Activated naive CD8-positive, alpha-beta T cell treated with anti-CD3 and anti-CD28 coated beads, Interleukin-2, amount 50 U/mL, for 24 hours (primary cell): ENCODE measurements around the gene ELK4.
A peak's percentile ranks its signal among the peaks of the same experiment; 100 is the strongest.
"Not testable (repeated sequence)": the region's sequence is repeated elsewhere in the genome, so short reads cannot be mapped to it uniquely, and the experiment has no call there.

Experiments
- ATAC-seq: fragments of 150-1000 bp; cut with Tn5 transposase; one replicate; pipeline ENCODE4 v1.10.0; 2021
- DNase-seq: peaks from one replicate; pipeline ENCODE4 v3.0.0; 2021
- H3K27ac Mint-ChIP-seq: one replicate; pipeline ENCODE4 v1.8.0; 2021; ENCODE audit warnings: mild to moderate bottlenecking, mixed read lengths
- H3K27me3 Mint-ChIP-seq: one replicate; pipeline ENCODE4 v1.8.0; 2021; ENCODE audit warnings: mixed read lengths
- H3K36me3 Mint-ChIP-seq: one replicate; pipeline ENCODE4 v1.8.0; 2021; ENCODE audit warnings: low read depth, mixed read lengths
- H3K4me1 Mint-ChIP-seq: one replicate; pipeline ENCODE4 v1.8.0; 2021; ENCODE audit warnings: mixed read lengths
- H3K4me3 Mint-ChIP-seq: one replicate; pipeline ENCODE4 v1.8.0; 2021; ENCODE audit warnings: mild to moderate bottlenecking, moderate library complexity, mixed read lengths
- H3K9me3 Mint-ChIP-seq: one replicate; pipeline ENCODE4 v1.8.0; 2021; ENCODE audit warnings: mixed read lengths

ELK4 gene

DNA sequence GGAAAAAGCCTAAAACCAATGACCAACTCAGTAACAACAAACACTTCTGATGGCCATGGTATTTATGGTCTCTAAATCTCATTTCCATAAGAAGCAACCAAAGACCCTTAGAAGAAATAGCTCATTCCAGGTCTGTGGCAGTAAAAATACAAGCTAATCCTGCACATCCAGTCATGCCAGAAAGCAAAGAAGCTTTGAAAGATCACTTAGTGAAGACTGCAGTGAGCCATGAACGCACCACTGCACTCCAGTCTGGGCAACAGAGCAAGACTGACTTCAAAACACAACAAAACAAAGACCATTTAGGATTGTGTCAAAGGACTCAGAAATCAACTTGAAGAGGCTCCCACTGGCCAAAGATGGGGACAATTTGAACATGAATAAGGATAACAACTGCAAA is 18.4 kb upstream of the ELK4 start:
- DNase-seq (no peak), ATAC-seq (no peak)
- H3K27ac Mint-ChIP-seq: no peak overlapping the region
- no peaks in the 10 kb centered on the region for H3K4me1 Mint-ChIP-seq
- no peaks in the 10 kb centered on the region for H3K36me3 Mint-ChIP-seq
- no peaks in the 10 kb centered on the region for H3K27me3 Mint-ChIP-seq
- no peak overlapping the region for H3K4me3 Mint-ChIP-seq
- H3K9me3 Mint-ChIP-seq: no peaks in the 10 kb centered on the region

DNA sequence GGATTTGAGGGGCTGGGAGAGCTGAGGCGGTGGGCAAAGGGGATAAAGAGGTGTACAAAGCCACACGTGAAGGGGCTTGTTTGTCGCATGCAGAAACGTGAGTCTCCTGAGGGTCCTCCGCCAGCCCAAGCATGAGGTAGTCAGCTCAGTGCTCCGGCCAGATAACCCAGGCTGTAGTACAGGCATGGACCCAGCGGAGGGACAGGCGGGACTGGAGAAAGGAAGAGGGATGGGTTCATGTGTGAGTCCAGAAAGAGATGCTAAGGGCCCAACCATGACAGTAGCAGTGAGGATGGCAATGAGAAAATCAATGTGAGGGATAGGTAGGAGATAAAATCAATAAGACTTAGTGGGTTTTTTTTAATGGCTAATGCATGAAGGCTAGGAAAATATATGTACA is 13.7 kb upstream of the ELK4 start:
- Mint-ChIP-seq H3K36me3 (no peaks in the 10 kb centered on the region), H3K27ac (no peak overlapping the region), H3K27me3 (no peaks in the 10 kb centered on the region), H3K4me3 (no peak overlapping the region), H3K4me1 (no peaks in the 10 kb centered on the region), H3K9me3 (no peaks in the 10 kb centered on the region)
- no peak for ATAC-seq
- no peak for DNase-seq

GRCh38 chr1:205642679-205643307 is 11.0 kb upstream of the ELK4 start:
- no peak for DNase-seq
- Mint-ChIP-seq H3K27ac (no peak overlapping the region), H3K9me3 (no peaks in the 10 kb centered on the region), H3K27me3 (no peaks in the 10 kb centered on the region), H3K36me3 (no peaks in the 10 kb centered on the region), H3K4me1 (no peaks in the 10 kb centered on the region), H3K4me3 (no peak overlapping the region)
- no peak for ATAC-seq

DNA sequence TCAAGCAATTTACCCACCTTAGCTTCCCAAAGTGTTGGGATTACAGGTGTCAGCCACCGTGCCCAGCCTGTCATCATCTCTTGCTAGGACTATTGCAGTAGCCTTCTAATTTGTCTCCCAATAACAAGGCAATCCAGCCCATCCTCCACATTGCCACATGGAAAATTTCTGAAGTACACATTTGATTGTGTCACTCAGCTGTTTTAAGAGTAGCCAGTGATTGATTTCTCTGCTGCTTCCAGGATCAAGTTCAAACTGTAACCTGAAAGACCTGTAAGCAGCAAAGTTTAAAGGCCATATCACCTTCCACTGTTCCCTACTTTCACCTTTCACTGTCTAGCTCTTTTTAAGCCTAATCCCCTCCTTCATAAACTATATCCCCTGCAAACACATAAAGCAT is 7.8 kb upstream of the ELK4 start:
- Mint-ChIP-seq H3K9me3 (no peaks in the 10 kb centered on the region), H3K36me3 (no peaks in the 10 kb centered on the region), H3K4me3 (no peak overlapping the region), H3K27me3 (no peaks in the 10 kb centered on the region), H3K27ac (no peak overlapping the region), H3K4me1 (no peaks in the 10 kb centered on the region)
- no peak for DNase-seq
- no peak for ATAC-seq

DNA sequence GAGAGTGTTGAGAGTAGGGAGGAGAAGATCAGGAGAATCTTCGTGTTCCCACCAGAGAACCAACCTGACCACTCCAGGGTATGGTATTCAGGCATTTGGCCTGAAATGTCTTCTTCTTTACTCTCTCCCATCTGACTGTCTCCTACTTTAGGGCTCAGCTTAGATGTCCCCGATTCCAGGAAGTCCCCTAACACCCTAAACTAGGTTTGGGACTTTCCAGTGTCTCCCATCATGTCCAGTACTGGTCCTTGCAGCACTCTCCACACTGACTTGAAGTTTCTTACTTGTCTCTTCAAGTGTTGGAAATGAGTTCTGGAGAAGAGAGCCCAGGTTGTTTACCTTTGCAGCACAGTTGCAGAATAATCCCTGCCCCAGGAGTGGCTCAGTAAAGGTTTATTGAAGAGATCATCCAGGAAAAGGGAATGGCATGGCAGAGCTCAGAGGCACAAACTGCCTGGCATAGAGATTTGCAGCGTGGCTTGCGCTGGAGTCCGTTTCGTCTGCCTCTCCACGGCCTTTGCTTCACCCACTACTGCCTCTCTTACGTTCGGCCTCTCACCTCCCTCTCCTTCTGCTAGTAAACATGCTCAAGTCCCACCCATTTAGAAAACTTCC is 6.2 kb upstream of the ELK4 start:
- H3K9me3 Mint-ChIP-seq: no peaks in the 10 kb centered on the region
- DNase-seq (no peak), ATAC-seq (no peak)
- no peak overlapping the region for H3K27ac Mint-ChIP-seq
- H3K4me3 Mint-ChIP-seq: no peak overlapping the region
- no peaks in the 10 kb centered on the region for H3K27me3 Mint-ChIP-seq
- H3K4me1 Mint-ChIP-seq: peaks cover 3% of the 10 kb centered on the region
- H3K36me3 Mint-ChIP-seq: no peaks in the 10 kb centered on the region

GRCh38 chr1:205636732-205637131 is 4.9 kb upstream of the ELK4 start:
- Mint-ChIP-seq H3K4me1 (peaks cover 11% of the 10 kb centered on the region), H3K36me3 (no peaks in the 10 kb centered on the region), H3K27me3 (no peaks in the 10 kb centered on the region), H3K27ac (no peak overlapping the region), H3K9me3 (no peaks in the 10 kb centered on the region), H3K4me3 (no peak overlapping the region)
- DNase-seq (no peak), ATAC-seq (no peak)

DNA sequence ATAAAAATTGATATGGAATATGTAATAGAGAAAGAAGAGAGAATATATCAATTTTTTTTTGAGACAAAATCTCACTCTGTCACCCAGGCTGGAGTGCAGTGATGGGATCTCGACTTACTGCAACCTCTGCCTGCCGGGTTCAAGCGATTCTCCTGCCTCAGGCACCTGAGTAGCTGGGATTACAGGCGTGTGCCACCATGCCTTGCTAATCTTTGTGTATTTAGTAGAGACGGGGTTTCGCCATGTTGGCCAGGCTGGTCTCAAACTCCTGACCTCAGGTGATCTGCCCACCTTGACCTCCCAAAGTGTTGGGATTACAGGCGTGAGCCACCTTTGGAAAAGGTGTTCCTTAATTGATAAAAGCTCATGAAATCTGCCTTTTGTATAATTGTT is 4.3 kb upstream of the ELK4 start:
- H3K27ac Mint-ChIP-seq, DNase-seq: not testable (repeated sequence)

DNA sequence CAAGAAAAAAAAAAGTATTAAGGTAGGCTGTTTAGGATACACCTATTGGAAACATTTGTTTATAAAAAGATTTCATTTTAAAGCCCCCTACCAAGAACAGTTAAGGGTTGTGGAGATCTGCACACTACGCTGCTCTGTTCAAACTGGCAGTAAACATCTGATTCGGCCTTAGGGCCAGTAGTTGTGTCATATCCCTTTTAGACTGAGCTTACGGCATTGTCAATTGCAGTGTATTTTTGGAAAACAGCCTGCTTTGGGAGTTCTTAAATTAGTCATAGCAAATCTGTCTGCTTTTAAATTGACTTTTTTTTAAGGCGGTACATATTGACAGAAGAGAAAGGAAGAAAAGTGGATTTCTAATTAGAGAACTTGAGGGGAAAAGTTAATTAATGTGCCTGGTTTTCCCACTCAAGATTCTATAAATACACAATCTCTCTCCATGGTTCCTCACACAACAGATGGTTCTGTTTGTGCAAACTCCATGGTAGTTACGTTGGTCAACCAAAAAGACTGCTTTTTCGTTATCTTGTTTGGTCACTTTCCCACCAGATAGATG is 1.7 kb upstream of the ELK4 start:
- H3K9me3 Mint-ChIP-seq: no peaks in the 10 kb centered on the region
- ATAC-seq (no peak), DNase-seq (no peak)
- no peak overlapping the region for H3K4me3 Mint-ChIP-seq
- peaks cover 35% of the 10 kb centered on the region for H3K4me1 Mint-ChIP-seq
- no peak overlapping the region for H3K27ac Mint-ChIP-seq
- no peaks in the 10 kb centered on the region for H3K27me3 Mint-ChIP-seq
- peaks cover 10% of the 10 kb centered on the region for H3K36me3 Mint-ChIP-seq

More for the DNA sequence above, 4.3 kb upstream of the ELK4 start:
- not testable (repeated sequence) for H3K9me3 Mint-ChIP-seq, H3K27me3 Mint-ChIP-seq, ATAC-seq, H3K36me3 Mint-ChIP-seq, H3K4me3 Mint-ChIP-seq
- H3K4me1 Mint-ChIP-seq: peaks cover 11% of the 10 kb centered on the region

- peak overlapping the region; percentile 82 for H3K4me3 Mint-ChIP-seq
- H3K36me3 Mint-ChIP-seq: peaks cover 15% of the 10 kb centered on the region
- no peak for DNase-seq
- peak overlapping the region; percentile 87 for H3K27ac Mint-ChIP-seq
- ATAC-seq: no peak
- H3K27me3 Mint-ChIP-seq: no peaks in the 10 kb centered on the region
- no peaks in the 10 kb centered on the region for H3K9me3 Mint-ChIP-seq
- H3K4me1 Mint-ChIP-seq: peaks cover 42% of the 10 kb centered on the region
Measured at GRCh38 chr1:205632669-205633169, 908 bp upstream of the ELK4 start.

- peak overlapping the region; percentile 89 for H3K4me3 Mint-ChIP-seq
- H3K36me3 Mint-ChIP-seq: peaks cover 25% of the 10 kb centered on the region
- ATAC-seq (peak; percentile 80), DNase-seq (peak; percentile 75)
- peak overlapping the region; percentile 94 for H3K27ac Mint-ChIP-seq
- no peaks in the 10 kb centered on the region for H3K9me3 Mint-ChIP-seq
- H3K4me1 Mint-ChIP-seq: peaks cover 58% of the 10 kb centered on the region
- no peaks in the 10 kb centered on the region for H3K27me3 Mint-ChIP-seq
Measured at GRCh38 chr1:205631010-205631767, 622 bp downstream of the ELK4 start.

GRCh38 chr1:205630651-205631009 is 1.2 kb downstream of the ELK4 start:
- Mint-ChIP-seq H3K4me1 (peaks cover 63% of the 10 kb centered on the region), H3K36me3 (peaks cover 29% of the 10 kb centered on the region)

GRCh38 chr1:205630241-205630640 is 1.6 kb downstream of the ELK4 start:
- no peaks in the 10 kb centered on the region for H3K9me3 Mint-ChIP-seq
- no peaks in the 10 kb centered on the region for H3K27me3 Mint-ChIP-seq
- no peak for ATAC-seq
- H3K4me3 Mint-ChIP-seq: peak overlapping the region; percentile 89
- peak overlapping the region; percentile 94 for H3K27ac Mint-ChIP-seq
- DNase-seq: no peak
- peaks cover 30% of the 10 kb centered on the region for H3K36me3 Mint-ChIP-seq
- peaks cover 64% of the 10 kb centered on the region for H3K4me1 Mint-ChIP-seq

More at GRCh38 chr1:205630651-205631009, 1.2 kb downstream of the ELK4 start:
- peak overlapping the region; percentile 94 for H3K27ac Mint-ChIP-seq
- no peaks in the 10 kb centered on the region for H3K27me3 Mint-ChIP-seq
- no peak for DNase-seq
- H3K9me3 Mint-ChIP-seq: no peaks in the 10 kb centered on the region
- no peak for ATAC-seq
- peak overlapping the region; percentile 89 for H3K4me3 Mint-ChIP-seq

DNA sequence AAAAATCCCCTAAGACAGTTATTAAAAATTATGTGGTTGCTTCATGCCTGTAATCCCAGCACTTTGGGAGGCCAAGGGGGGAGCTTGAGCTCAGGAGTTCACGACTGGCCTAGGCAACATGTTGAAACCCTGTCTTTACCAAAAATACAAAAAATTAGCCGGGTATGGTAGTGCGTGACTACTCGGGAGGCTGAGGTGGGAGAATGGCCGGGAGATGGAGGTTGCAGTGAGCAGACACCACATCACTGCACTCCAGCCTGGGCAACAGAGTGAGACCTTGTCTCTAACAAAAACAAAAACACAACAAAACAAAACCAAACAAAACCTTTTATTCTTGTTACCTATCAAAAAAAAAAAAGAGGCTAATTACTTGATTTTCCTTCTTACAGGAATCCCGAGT is 2.1 kb downstream of the ELK4 start:
- H3K4me1 Mint-ChIP-seq: peaks cover 69% of the 10 kb centered on the region
- H3K4me3 Mint-ChIP-seq: peak overlapping the region; percentile 89
- DNase-seq (no peak), ATAC-seq (no peak)
- H3K27me3 Mint-ChIP-seq: no peaks in the 10 kb centered on the region
- H3K36me3 Mint-ChIP-seq: peaks cover 34% of the 10 kb centered on the region
- H3K27ac Mint-ChIP-seq: peak overlapping the region; percentile 94
- H3K9me3 Mint-ChIP-seq: no peaks in the 10 kb centered on the region

GRCh38 chr1:205627956-205628355 is 3.9 kb downstream of the ELK4 start:
- no peak for ATAC-seq
- Mint-ChIP-seq H3K4me1 (peaks cover 69% of the 10 kb centered on the region), H3K4me3 (peak overlapping the region; percentile 89), H3K9me3 (no peaks in the 10 kb centered on the region), H3K27ac (peak overlapping the region; percentile 72), H3K27me3 (no peaks in the 10 kb centered on the region), H3K36me3 (peaks cover 38% of the 10 kb centered on the region)
- DNase-seq: no peak

DNA sequence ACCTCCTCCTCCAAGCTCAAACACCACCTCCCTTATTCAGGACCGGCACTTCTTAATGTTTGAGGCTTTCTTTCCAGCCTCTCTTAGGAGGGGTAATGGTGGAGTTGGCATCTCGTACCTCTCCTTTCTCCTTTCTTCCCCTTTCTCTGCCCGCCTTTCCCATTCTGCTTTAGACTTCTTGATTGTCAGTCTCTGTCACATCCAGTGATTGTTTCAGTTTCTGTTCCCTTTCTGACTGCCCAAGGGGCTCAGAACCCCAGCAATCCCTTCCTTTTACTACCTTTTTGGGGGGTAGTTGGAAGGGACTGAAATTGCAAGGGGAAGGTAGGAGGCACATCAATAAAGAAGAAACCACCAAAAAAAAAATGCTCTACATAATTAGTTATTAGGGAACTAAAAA is 5.6 kb downstream of the ELK4 start:
- DNase-seq (no peak), ATAC-seq (no peak)
- H3K27ac Mint-ChIP-seq: peak overlapping the region; percentile 82
- H3K4me1 Mint-ChIP-seq: peaks cover 61% of the 10 kb centered on the region
- no peaks in the 10 kb centered on the region for H3K27me3 Mint-ChIP-seq
- H3K9me3 Mint-ChIP-seq: no peaks in the 10 kb centered on the region
- H3K36me3 Mint-ChIP-seq: peaks cover 49% of the 10 kb centered on the region
- peak overlapping the region; percentile 32 for H3K4me3 Mint-ChIP-seq
